DMS153 treated with DMSO at 0.1 percent for 48 hours (cell line): ENCODE measurements around the gene SAMD5.

Experiments
- DNase-seq: peaks from one replicate; lab custom pipeline; 2025; ENCODE audit not compliant: unreplicated experiment; lab: John Stamatoyannopoulos, UW

SAMD5 gene

GRCh38 chr6:147618457-147618856, 110.0 kb downstream of the SAMD5 start:
- DNase-seq, result no peak

DNA sequence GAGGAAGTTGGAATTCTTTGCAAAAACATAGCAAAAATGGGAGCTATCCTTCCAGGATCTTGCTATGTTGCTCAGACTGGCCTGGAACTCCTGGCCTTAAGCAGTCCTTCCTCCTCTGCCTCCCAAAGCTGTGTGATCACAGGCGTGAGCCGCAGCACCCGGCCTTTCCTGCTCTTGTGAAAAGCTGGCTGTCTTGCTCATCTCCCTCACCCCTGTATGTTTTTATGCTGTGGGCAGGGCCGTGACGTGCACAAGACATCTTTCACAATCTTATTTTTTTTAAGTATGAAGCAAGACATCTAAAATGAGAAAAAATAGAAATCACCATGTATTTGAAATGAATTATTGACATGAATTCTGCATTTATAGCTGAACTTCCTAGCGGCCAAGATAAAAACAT, 110.4 kb downstream of the SAMD5 start:
- DNase-seq, result no peak
